Testis (tissue), 3 donors: ENCODE measurements around the gene LRRK1. TPM values are rescaled to one million over a fixed set of nuclear protein-coding genes. Genes with fewer than 3 reads are reported as not detected.

Source experiments
- DNase-seq: peaks from one replicate; pipeline ENCODE4 v3.0.0-alpha.2; 2019
- H3K27ac ChIP-seq, 2 donors: fragments of 200-600 bp; sonication (generic); one replicate each; pipeline ENCODE4 v1.5.1; 2019
- H3K27me3 ChIP-seq: fragments of 200-600 bp; sonication (generic); one replicate; pipeline ENCODE4 v1.5.1; 2019
- H3K36me3 ChIP-seq: fragments of 200-600 bp; sonication (generic); one replicate; pipeline ENCODE4 v1.5.1; 2017; ENCODE audit warnings: low read depth; ENCODE audit errors: missing control alignments
- H3K4me1 ChIP-seq: fragments of 200-600 bp; sonication (generic); one replicate; pipeline ENCODE4 v1.5.1; 2019
- H3K4me3 ChIP-seq, 2 donors: fragments of 200-600 bp; sonication (generic); one replicate each; pipeline ENCODE4 v1.5.1; 2017 to 2019
- H3K9me3 ChIP-seq: fragments of 200-600 bp; sonication (generic); one replicate; pipeline ENCODE4 v1.5.1; 2017
- POLR2A ChIP-seq: fragments of 450-650 bp; IDR thresholded peaks from one replicate; pipeline ENCODE4 v1.6.1; 2017; ENCODE audit warnings: antibody characterized with exemption, mild to moderate bottlenecking, moderate library complexity
- WGBS, 2 donors: methylation state at CpG; one replicate each; pipeline ENCODE4 v1.1.5; 2018; 5-methylcytosine and 5-hydroxymethylcytosine counted together
- intact Hi-C: fragments of 100-400 bp; cut with DNase I; formaldehyde crosslinking; loops from one replicate; pipeline ENCODE4 v1.15.1; 2023; ENCODE audit warnings: low total_unique reads
- polyA plus RNA-seq: library from polyadenylated mRNA; stranded (reverse); fragments of 350-450 nt; fragmentation: Illumina TruSeq; extraction: RNeasy Lipid Tissue Mini Kit (QIAGEN cat#74804); gene quantifications from one replicate; pipeline ENCODE4 v1.2.3, GENCODE V29; 2014; ENCODE audit warnings: low read depth, low replicate concordance; ENCODE audit not compliant: insufficient read depth
- total RNA-seq, 2 donors: library from RNA; depleted of rRNA; stranded (reverse); fragments of >200 nt; gene quantifications; one replicate each; pipeline ENCODE4 v1.2.3, GENCODE V29; 2016
- TF ChIP-seq, protein P1 (sequence below), 3 experiments: fragments of 450-650 bp in 2 of 3; fragments of 200-600 bp in 1 of 3; sonication (generic) in 1 of 3; IDR thresholded peaks; one replicate each; pipeline ENCODE4 v1.5.1; 2016 to 2019; ENCODE audit warnings: antibody characterized with exemption in 3 of 3, mild to moderate bottlenecking in 2 of 3, moderate library complexity in 1 of 3

The LRRK1 gene
- total and polyA plus RNA-seq, 3 donors from 2014 or later: 18.8 to 24.6 (median 23.0) TPM

DNA sequence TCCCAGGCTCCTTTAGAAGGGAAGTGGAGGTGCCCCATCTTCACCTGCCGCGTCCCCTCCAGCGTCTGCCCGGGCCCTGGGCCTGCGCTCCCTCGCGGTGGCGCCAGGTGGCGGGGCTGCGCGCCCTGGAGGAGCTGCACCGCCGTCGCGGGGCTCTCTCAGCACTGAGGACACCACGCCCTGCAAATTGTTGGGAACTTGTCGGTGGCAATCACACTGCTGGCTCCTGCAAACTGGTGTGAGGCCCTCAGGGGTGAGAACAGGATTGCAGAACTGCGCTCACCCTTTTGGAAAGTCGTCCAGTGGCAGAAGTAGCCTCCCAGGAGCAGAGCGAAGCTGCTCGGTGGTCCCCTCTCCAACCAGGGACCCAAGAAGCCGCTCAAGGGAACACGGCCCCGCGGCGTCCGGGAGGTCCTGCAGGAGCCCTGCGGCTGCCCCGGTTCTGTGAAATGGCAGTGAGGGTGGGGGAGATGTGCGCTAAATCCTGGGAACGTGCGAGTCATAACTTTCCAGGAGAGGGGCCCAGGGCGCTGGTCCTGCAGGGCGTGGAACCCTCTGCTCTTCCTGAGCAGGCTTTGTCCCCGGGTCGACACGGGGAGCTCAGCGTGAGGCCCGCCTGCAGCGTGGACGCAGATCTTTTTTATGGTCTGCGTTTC, 995 bp upstream of the LRRK1 start:
- peak overlapping the region; percentile 78 to 88 for H3K27ac ChIP-seq
- peak overlapping the region; percentile 74 to 79 for H3K4me3 ChIP-seq
- DNase-seq: peak; percentile 81
- no peaks in the 10 kb centered on the region for H3K27me3 ChIP-seq
- no peaks in the 10 kb centered on the region for H3K9me3 ChIP-seq
- TF ChIP-seq POLR2A: no peak
- TF ChIP-seq, protein P1, sequence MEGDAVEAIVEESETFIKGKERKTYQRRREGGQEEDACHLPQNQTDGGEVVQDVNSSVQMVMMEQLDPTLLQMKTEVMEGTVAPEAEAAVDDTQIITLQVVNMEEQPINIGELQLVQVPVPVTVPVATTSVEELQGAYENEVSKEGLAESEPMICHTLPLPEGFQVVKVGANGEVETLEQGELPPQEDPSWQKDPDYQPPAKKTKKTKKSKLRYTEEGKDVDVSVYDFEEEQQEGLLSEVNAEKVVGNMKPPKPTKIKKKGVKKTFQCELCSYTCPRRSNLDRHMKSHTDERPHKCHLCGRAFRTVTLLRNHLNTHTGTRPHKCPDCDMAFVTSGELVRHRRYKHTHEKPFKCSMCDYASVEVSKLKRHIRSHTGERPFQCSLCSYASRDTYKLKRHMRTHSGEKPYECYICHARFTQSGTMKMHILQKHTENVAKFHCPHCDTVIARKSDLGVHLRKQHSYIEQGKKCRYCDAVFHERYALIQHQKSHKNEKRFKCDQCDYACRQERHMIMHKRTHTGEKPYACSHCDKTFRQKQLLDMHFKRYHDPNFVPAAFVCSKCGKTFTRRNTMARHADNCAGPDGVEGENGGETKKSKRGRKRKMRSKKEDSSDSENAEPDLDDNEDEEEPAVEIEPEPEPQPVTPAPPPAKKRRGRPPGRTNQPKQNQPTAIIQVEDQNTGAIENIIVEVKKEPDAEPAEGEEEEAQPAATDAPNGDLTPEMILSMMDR (IDR thresholded peaks at IDR 0.05): peak; percentile 83 to 84 (median 83)
- no peaks in the 10 kb centered on the region for H3K36me3 ChIP-seq
- intact Hi-C loops: loop anchor here (10.0 kb wide), 1 partner anchor 87 kb away; no protein-coding TSS in a partner anchor
- 1% methylated on average over 14 to 42 of the region's 42 CpGs for WGBS, 2 donors
- peaks cover 25% of the 10 kb centered on the region for H3K4me1 ChIP-seq

DNA sequence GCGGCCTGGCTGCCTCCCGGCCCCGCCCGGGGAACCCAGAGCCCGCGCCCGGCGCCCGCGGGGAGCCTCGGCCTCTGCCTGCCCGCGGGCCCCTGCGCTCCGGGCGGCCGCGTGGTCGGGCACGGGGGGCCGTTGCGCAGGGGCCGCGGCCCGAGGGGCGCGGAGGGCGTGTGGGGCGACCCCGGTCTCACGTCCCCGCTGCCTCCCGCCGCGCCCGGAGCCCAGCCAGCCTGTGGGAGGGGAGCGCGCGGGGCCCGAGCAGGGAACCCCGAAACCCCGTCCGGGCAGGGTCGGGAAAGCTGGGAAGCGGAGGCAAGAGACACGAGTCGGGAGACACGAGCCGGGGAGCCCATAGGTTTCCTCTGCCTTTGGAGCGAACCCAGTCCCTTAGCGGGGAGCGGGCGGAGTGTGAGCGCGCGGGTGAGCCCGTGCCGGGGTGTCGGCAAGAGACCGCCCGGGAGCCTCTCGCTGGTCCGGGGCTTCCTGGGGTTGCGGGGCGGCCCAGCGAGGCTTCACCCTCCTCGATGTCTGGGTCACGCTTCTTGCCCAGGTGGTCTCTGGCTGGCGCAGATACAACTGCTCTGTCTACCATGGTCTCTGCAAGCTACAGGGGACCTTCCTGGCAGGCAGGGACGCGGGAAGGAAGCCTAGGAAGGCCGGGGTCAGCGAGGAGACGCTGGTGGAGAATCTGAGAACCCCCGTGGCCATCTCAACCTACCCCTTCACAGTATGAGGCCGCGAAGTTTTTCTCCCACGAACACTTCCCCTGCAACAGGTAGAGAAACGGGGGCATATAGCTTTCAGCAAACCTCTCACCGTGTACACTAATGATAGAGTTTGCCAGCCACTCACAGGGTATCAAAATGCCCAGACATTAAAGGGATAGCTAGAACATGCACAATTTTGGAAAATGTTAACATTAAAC, 586 bp downstream of the LRRK1 start:
- TF ChIP-seq POLR2A: no peak
- TF ChIP-seq, protein P1 (IDR thresholded peaks at IDR 0.05): no peak
- Histone ChIP-seq H3K9me3 (no peaks in the 10 kb centered on the region), H3K36me3 (no peaks in the 10 kb centered on the region), H3K27ac (peak overlapping the region; percentile 81 to 88), H3K4me3 (peak overlapping the region; percentile 65 to 74), H3K4me1 (peaks cover 20% of the 10 kb centered on the region), H3K27me3 (no peaks in the 10 kb centered on the region)
- intact Hi-C loops: loop anchor here (10.0 kb wide), 1 partner anchor 85 kb away; no protein-coding TSS in a partner anchor
- no peak for DNase-seq
- WGBS, 2 donors: 2 to 4% methylated on average over 14 to 72 of the region's 80 CpGs

- 63 to 67% methylated on average over 8 of the region's 8 CpGs for WGBS, 2 donors
- no peak for TF ChIP-seq POLR2A
- TF ChIP-seq, protein P1 (IDR thresholded peaks at IDR 0.05): no peak
- Histone ChIP-seq H3K27me3 (no peaks in the 10 kb centered on the region), H3K4me1 (peaks cover 17% of the 10 kb centered on the region), H3K27ac (peak overlapping the region; percentile 9 to 88), H3K36me3 (no peaks in the 10 kb centered on the region), H3K9me3 (no peaks in the 10 kb centered on the region), H3K4me3 (peak overlapping the region in 1 of 2 donors; percentile 74)
- DNase-seq: no peak
- intact Hi-C loops: no loop called here
Observed at GRCh38 chr15:100920516-100921135, 1.5 kb downstream of the LRRK1 start.

DNA sequence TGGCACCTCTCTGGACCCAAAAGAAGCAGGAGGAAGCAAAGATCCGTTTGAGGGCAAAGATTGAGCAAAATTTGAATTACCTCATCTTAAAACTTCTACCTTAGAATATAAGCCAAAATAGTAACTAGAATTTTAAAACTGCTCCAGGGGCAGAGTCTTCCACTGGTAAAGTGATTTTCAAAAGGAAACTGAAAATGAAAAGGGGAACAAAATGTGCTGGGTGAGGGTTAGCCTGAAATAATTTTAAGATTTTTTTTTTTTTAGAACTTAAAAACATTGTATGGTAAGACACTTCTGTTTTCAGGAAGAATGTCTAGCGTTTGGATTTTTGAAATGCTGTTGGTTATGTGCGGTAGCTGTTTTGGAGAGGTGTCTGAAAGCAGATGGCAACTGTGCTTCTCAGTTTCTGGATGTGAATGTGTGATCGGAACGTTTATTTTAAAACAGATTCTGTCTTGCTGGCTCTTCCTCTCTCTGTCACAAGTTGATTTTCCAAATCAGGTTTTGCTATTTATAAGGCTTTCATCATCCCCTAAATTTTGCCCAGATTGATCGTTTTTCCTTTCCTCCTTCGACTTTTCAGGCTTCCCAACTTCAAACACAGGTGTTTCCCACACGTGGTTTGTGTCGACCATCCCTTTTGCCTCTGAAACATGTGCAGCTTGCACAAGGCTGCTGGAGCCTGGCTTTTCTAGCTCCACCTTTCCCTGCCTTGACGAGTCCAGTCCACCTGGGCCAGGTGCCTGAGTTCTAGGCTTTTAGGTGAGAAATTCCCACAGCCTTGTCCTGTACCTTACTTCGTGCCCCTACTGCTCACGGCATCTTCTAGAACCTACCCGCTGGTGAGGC, 3.3 kb downstream of the LRRK1 start:
- Histone ChIP-seq H3K4me3 (no peak overlapping the region), H3K36me3 (no peaks in the 10 kb centered on the region), H3K4me1 (peaks cover 17% of the 10 kb centered on the region), H3K9me3 (no peaks in the 10 kb centered on the region), H3K27me3 (no peaks in the 10 kb centered on the region), H3K27ac (peak overlapping the region; percentile 6 to 60)
- no peak for TF ChIP-seq POLR2A
- TF ChIP-seq, protein P1 (IDR thresholded peaks at IDR 0.05): no peak
- no peak for DNase-seq
- intact Hi-C loops: no loop called here
- WGBS, 2 donors: 66 to 74% methylated on average over 13 of the region's 13 CpGs
